HPDE6-E6E7 (cell line): ENCODE data around the gene MACROD1.

ENCODE experiments used
- DNase-seq: peaks from one replicate; pipeline ENCODE4 v3.0.0; 2011; ENCODE audit warnings: missing footprints; ENCODE audit errors: extremely low spot score

The MACROD1 gene

DNA sequence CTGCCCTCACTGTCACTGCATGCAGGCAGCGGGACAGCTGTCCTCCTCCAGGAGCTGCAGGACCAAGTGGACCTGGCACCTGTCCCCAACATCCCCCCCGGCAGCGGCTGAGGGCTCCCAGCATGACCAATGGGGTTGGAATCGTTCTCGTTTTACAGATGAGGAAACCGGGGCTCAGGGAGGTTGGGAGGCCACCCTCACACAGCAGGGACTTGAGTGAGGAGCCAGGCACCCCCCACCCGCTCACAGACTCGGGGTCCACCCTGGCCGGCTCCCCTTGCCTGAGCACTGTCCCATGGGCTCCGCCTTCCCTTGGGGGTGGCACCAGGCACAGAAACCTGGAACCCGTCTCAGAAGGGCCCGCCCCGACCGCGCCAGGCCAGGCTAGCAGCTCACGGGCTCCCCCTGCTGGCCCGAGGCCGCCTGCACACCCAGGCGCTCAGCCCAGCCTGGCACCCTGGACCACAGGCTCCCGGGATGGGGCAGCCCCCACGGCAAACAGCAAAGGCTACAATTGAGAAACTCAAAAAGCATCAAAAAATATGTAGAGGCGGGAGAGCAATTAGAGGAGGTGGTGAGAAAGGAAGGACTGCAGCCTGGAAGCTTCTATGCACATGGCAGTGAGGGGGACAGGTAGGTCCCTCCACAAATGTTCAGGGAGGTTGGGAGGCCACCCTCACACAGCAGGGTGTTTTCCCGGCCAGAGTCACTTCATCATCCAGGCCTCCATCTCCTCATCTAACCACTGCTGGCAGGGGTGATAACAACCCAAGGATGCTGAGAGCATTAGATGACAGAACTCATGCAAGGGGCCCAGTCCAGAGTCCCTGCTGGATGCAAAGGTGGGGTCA, 12.8 kb downstream of the MACROD1 start:
- DNase-seq: peak; percentile 83

DNA sequence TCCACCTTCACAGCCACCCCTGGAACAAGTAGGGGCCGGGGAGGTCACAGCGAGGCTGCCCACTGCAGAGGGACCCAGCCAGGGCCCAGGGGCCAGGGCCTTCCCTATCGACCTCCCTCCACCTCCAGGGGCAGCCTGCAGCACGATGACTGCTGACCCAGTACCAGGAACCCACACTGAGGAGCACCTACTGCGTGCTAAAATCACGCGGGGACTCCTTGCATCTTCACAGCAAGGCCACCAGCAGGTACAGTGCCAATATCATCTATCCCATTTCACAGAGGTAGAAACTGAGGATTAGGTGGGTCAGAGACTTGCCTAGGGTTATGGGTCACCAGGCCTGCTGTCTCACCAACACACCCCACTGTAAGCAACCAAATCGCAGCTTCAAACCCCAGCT, 14.6 kb downstream of the MACROD1 start:
- DNase-seq: no peak

DNA sequence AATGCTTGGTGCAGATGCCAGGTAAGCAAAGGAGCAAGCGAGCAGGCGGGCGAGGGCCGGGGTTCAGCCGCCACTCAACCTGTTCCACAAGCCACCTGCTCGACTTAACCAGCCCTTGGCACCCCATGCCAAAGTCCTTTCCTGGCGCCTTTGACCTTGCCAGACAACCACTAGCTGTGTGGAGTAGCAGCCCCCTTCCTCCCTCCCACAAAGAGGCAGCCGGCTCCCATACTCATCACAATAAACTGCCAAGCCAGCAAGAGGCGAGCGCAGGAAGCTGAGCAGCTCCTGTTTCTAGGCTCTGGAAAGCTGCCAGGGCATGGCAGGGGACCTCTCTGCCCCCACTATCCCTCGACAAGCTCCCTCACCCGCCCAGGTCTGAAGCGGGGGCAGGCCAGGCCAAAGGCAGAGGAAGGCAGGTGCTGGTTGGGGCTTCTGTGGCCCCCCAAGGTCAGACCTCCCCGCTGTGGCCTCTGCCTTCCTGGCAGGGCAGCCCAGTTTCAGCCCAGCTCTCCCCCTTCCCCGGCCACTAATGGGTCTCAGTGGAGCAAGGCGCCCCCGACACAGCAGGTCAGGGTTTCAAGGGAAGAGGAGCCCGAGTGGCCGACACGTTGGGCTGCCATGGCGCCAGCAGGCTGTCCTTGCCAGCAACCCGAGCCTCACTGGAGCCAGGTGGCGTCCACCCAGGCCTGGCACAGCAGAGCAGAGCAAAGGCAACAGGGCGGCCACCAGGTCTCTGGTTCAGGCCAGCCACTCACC, 15.3 kb downstream of the MACROD1 start:
- no peak for DNase-seq

DNA sequence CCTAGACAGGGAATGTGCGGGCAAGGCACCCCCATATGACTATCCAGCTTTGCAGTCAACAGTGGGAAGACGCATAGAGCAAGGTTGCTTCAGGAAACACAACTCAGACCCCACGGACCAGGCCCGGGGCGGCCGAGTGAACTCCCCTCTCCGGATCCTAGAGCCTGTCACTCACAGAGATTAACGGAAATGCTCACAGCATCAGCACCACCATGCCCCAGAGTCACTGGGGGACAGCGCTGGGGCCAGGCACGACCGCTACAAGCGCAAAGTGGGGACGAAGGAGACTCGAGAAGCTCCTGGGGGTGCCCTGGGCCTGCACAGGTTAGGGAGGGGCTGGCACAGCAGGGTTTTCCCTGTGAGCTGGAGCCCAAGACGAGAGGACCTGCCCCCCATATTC, 15.9 kb downstream of the MACROD1 start:
- DNase-seq: no peak

DNA sequence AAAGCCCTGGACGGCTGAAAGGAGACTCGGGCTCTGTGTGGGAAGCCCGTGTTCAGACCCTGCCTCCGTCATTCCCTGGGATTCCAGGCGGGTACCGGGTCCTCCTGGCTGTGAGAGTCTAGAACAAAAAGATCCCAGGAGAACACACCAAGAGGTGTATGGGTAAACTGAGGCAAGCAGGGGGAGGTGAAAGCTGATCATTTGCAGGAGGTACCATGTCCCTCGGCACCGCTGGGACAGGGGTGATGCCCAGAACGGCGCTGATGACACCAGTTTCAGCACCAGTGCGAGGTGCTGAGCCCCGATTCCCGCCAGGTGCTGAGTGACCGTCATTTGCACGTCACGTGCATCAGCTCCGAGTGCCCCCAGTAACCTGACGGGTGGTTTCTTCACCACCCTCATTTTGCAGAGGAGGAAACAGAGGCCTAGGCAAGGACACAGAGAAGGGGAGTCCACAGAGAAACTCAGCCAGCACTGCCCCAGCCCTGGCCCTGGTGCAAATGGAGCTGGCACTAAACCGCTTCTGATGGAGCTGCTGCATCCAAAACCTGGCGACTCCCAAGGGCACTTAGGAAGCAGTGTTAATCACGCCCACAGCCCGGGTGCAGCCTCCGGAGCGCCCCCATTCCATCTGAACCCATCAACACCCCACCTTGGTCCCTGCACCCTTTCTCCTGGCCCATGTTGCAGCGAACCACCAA, 16.8 kb downstream of the MACROD1 start:
- DNase-seq: no peak

DNA sequence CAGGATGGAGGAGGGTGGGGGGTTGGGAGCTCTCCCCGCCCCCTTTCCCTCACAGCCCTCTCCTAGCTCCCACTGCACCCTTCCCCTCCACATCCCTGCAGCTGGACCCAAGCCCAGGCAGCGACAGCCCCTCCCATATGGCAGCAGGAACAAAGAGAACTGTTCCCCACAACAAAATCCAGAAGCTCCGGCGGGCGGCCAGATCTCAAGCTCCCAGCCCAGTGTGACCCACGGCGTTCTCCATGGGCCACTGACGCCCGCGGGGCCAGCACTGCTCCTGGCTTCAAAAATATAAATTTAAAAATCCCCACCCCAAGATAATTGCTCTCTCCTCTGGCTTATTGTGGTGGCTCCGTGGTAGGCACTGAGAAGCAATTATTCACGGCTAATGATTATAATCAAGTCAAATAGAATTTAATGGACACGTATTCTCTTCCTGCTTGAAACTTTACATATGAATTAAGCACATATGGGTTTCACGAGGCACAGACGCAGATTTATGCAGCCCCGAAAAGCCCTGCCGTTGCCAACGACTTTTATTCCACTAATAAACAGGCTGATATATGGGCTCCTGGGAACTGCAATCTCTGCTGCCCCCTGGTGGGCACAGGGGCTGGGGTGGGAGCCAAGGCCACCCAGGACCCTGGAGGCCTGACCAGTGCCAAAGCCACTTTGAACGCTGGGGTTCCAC, 17.5 kb downstream of the MACROD1 start:
- peak; percentile 61 for DNase-seq

DNA sequence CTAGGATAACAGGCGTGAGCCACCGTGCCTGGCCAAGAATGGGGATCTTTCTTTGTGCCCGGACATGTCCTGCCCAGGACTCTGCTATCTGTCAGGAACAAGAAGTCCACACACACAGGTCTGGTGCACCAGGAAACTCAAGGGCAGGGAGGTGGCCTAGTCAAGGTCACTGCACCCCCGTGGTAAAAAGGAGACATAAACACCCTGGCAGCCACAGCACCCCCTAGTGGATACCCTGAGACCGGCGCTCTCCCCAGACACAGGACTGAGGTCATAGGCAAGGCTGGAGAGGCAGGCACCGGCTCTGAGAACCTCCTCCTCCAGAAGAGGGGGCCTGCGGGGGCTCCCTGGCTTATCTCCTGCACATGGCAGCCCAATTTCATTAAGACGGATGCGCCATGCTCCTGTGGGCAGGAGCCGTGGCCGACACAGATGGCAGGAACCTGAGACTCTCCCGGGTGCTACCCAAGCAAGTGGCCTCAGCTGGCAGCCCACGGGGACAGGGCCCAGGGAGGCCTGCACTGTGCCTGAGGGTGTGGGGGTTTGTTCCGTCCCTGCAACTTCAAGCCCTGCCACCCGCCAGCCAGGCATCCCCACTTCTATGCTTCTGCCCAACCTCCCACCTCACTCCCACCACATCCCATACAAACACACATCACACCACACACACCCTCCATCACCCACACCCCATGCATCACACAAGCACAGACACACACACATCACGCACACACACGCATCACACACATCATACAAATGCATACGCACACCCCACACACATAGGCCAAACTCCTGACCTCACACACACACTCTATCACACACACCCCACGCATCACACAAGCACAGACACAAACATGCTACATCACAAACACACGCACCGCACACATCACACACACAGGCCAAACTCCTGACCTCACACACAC, 19.6 kb downstream of the MACROD1 start:
- peak; percentile 36 for DNase-seq

DNA sequence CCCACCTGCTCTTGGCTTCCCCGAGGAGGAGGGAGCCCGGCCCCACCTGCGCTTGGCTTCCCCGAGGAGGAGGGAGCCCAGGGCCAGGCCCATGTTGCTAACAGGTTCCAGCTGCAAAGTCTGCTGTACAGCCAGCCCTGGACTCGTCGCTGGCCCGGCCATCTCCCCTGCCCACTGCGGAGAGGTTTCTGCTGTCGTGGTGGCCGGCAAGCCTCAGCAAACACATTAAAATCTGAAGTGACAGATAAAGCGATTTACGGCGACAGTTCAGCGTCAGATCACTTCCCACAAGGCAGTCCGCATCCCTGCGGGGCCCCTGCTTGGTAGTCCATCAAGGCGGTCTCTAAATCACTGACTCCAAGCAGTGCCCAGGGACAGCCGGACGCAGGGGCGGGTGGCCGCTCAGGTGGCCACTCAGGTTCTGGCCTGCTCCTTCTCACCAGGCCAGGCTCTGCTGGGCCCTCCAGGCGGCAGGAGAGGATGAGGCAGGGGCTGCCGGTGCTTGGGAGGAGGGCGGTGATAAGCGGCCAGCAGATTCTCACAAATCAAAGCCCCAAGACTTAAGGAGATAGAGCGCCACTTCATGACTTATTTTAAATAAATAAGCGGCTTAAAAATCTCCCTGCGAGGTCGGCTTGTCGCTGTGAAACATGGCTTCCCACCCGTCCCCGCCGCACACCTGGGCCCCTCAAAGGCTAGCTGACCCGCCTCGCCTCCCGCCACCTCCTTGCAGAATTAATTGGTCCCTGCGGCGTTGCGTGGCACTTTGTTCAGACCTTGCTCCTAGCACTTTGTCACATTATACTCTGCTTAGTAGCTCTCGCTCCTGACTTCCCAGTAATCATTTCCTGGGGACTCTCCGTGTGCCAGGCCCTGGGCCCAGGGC, 21.1 kb downstream of the MACROD1 start:
- no peak for DNase-seq

DNA sequence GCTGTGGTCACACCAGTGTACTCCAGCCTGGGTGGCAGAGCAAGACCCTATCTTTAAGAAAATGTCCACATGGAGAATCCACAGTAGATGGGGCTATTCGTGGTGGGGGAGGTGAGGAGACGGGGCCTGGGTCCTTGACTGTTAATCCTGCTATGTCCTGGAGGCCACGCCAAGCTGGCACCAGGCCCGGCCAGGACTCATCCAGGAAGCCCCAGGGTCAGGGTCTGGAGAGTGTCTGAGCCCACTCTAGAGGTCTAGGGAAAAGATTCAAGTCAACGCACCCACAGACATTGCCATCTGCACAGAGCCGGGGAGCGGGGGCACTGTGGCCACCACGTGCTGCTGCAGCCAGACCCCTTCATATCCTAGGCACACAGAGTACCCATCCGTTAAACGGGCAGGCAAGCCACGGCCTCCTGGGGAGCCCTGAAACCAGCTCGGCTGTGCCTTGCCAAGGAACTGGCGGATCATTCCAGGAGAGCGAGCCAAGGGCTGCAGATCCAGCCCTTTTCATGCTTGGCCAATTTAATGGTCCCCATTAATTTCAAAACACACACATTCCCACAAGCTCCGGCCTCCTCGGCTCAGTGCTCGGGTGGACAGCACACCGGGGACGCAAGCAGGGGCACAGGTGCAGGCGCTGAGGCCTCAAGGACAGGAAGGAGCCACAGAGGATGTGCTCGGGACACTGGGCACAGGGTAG, 24.7 kb downstream of the MACROD1 start:
- DNase-seq: no peak

DNA sequence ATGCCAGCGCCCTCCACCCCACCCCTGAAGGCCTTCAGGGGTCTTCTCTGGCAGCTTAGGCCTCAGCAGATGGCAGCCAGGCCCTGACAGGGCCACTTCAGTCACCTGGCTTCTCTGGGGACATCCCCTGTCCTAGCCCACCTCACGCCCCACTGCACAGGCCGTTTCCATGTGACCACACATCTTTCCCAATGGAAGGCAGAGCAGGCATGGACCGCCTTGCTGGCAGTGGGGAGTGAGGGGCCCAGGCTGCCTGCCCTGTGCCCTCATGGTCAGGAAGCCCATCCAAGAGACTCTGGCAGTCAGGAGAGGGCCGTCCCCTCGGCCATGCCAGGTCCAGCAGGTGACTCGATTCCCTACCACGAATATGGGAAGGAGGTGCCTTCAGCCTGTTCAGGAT, 25.8 kb downstream of the MACROD1 start:
- no peak for DNase-seq

DNA sequence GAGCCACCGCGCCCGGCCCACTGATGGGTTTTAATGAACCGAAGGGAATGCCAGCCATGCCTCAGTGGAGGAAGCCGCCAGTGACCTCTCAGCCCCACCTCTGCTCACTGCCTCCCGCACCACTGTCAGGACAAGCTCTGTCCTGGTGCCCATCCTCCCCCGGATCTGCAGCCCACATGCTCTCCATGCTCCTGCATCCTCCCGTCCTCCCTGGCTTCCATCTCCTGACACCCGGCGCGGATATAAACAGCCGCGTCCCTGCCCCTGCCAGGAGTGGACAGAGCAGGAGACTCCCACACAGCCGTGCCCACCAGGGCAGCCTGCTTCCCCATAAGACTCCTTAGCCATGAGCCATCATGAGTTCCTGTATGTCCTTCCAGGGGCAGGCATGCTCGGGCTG, 26.9 kb downstream of the MACROD1 start:
- no peak for DNase-seq

DNA sequence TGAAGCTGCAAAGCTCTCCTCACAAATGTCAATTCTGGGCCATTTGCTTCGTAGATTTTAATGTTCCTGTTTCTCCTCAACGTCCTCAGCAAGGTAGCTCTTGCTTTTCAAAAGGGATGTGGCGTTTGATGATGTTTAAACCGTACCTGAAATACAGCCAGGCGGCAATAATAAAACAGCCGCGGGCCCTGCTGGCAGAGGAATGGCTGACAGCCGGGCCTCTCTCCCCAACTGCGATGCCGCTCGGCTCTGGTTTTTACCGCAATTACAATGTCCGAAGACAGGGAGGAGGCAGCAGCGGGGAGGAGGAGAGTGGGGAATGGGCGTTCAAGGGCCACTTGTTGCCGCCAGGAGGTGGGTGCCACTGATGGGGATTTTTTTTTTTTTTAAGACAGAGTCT, 27.5 kb downstream of the MACROD1 start:
- no peak for DNase-seq

DNA sequence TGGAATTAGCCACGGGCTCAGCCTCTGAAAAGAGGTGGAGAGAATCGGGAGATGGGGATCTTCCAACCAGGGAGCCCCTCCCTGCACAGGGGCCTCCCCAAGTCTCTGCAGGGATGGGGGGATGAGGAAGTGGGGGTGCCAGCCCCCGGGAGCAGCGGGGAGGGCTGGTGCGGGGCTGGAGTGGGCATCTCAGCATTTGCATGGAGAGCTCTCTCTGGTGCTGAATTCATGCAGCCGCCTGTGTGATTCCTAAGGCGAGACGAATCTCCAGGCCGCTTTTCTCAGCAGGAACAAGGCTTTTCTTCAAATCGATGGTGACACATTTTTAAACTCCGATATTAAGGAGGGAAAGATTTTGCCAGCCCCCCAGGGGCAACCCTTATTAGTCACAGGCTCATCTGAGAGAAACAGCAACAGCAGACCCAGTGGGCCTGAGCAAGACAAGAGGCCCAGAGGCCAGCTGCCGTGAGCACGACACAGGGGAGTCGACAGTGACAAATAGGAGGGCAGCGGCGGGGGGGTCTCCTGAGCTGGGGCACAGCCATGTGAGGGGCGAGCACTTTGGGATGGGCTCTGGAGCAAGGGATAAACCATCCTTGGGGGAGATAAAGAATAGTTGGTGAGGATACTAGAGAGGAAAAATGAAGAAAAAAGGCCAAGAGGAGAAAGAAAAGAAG, 29.0 kb downstream of the MACROD1 start:
- no peak for DNase-seq

DNA sequence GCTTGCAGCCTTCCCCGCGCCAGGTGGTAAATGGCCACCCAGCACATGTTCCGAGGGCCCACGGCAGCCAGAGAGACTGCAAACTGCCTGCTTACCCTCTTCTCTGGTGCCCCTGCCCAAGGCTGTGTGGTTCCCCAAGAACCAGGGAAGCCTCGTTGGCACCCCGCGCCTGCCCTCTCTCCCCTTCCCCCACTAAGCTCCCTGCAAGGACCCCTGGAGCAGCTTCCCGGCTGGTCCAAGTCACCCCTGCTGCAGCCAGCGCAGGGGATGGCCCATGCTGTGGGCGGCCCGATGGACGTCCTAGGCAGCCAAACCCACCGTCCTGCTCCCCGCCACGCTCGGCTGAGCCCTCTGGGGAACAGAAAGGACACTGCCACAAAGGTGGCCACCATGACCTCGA, 30.2 kb downstream of the MACROD1 start:
- no peak for DNase-seq

DNA sequence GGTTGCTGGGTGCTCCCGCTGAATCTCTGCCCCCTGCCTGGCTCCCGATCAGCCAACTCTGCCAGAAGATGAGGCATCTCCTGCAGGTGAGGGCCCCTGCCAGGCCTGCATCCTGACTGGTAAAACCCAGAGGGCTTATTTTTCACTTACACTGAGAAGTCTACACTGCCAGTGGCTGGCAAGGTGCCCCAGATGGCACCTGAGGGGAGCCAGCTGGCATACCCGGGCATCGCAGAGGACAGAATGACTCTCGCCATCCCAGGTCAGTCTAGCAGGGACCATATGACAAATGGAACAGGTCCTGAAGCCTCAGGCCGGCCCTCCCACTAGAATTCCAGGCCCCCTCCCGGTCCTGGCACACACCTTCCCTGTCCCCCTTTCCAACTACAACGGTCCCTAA, 30.9 kb downstream of the MACROD1 start:
- DNase-seq: no peak

DNA sequence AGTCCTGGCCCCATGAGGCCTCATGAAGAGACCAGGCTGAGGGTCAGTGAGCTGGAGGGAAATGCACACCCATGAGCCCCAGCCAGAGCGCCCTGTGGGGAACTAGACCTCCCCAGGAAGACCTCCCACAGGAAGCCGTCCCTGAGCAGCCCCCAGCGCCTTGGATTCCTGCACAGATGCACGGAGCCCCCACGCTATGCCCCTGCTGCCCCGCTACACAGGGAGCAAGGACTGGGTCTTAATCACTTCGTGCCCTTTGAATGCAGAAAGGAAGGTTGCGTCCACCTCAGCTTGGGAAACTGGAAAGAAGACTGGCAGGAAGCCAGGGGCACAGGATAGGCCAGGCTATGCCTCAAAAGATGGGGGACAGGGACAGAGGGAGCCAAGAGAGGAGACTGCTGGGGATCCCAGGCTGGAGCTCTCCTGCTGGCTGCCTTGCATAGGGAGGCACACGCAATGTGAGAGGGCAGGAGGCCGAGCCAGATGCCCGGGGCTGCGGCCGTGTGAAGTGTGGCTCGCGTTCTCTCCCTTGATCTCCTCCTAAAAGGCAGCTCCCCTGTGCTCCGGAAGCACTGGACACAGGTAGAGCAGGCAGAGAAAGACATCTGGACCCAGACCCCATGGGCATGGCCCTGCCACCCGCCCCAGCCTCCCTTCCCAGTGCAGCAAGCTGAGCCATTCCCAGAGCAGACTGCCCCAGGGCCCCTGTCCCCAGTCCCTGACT, 32.8 kb downstream of the MACROD1 start:
- DNase-seq: no peak

DNA sequence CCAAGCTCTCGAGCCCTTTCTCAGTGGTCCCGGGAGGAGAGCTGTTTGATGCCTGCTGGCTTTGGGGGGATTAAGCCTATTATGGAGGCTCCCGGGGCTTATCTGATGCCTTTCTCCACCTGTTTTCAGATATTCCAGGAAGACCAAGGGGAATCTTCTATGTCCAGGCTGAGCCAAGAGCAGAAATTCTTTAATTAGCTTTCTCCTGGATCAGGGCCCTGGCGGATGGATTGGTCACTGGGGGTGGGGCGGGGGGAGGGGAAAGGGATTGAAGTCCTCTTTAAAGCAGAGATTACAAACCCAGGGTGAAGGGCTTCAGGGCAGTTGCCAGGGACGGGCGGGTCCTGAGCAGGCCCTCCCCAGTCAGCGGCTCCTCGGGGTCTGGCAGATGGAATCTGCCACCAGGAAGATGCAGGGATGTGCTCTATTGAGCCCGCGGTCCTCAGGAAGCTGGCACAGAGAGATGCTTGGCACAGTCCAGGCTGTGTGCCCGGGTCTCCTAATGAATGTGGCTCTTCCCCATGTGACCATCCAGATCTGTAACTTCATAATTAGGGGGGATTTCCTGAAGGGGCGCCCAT, 33.6 kb downstream of the MACROD1 start:
- no peak for DNase-seq
